ENCODE measurements around the gene CNTNAP1.

DNA sequence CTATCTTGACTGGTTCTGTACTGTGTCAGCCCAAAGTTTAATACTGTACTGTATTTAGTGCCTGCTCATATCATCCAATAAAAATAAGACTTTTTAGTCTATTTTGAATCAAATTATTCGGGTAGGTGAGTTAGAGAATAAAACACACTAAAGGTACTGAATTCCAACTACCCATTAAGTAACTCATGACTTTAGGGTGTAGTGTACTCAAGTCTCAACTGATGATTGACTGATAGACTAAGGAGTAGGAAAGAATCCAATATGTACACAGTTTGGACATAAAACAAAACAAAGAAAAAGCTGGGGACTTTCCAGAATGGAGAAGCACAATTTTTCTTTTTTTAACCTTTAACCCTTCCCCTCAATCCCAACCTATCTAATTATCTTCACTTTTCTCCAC, 58.4 kb downstream of the CNTNAP1 start:
- TF ChIP-seq POLR2AphosphoS5 (IDR thresholded peaks at IDR 0.05) (no peak), POLR2A (IDR thresholded peaks at IDR 0.05) (no peak)
- TF ChIP-seq, protein P1, sequence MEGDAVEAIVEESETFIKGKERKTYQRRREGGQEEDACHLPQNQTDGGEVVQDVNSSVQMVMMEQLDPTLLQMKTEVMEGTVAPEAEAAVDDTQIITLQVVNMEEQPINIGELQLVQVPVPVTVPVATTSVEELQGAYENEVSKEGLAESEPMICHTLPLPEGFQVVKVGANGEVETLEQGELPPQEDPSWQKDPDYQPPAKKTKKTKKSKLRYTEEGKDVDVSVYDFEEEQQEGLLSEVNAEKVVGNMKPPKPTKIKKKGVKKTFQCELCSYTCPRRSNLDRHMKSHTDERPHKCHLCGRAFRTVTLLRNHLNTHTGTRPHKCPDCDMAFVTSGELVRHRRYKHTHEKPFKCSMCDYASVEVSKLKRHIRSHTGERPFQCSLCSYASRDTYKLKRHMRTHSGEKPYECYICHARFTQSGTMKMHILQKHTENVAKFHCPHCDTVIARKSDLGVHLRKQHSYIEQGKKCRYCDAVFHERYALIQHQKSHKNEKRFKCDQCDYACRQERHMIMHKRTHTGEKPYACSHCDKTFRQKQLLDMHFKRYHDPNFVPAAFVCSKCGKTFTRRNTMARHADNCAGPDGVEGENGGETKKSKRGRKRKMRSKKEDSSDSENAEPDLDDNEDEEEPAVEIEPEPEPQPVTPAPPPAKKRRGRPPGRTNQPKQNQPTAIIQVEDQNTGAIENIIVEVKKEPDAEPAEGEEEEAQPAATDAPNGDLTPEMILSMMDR (IDR thresholded peaks at IDR 0.05) = no peak

Data from transverse colon (tissue), 4 donors.